ENCODE results near the gene PFN3.

The PFN3 gene

DNA sequence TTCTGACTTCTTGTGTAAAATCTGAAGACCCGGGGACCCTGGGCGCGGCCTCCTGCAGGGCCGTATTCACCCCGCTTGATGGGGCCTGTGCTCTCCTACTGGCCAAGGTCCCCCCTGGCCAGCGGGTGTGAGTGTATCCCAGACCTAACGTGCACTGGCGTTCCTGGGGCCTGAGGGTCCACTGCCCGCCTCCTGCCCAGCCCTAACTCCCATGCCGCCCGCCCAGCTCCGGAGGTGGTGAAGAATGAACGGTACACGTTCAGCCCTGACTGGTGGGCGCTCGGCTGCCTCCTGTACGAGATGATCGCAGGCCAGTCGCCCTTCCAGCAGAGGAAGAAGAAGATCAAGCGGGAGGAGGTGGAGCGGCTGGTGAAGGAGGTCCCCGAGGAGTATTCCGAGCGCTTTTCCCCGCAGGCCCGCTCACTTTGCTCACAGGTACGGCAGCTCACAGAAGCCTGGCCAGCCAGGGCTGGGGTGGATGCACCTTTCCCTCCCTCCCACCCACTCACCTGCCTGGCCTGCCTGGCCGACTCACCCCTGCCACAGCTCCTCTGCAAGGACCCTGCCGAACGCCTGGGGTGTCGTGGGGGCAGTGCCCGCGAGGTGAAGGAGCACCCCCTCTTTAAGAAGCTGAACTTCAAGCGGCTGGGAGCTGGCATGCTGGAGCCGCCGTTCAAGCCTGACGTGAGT, 35.5 kb upstream of the PFN3 start:
- DNase-seq (ENCODE audit: low read depth), result no peak
- H3K4me3 ChIP-seq (ENCODE audit: low read length), result no peak overlapping the region
- TF ChIP-seq, protein P1, sequence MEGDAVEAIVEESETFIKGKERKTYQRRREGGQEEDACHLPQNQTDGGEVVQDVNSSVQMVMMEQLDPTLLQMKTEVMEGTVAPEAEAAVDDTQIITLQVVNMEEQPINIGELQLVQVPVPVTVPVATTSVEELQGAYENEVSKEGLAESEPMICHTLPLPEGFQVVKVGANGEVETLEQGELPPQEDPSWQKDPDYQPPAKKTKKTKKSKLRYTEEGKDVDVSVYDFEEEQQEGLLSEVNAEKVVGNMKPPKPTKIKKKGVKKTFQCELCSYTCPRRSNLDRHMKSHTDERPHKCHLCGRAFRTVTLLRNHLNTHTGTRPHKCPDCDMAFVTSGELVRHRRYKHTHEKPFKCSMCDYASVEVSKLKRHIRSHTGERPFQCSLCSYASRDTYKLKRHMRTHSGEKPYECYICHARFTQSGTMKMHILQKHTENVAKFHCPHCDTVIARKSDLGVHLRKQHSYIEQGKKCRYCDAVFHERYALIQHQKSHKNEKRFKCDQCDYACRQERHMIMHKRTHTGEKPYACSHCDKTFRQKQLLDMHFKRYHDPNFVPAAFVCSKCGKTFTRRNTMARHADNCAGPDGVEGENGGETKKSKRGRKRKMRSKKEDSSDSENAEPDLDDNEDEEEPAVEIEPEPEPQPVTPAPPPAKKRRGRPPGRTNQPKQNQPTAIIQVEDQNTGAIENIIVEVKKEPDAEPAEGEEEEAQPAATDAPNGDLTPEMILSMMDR (conservative IDR thresholded peaks at IDR 0.05; ENCODE audit: low read length), result no peak

DNA sequence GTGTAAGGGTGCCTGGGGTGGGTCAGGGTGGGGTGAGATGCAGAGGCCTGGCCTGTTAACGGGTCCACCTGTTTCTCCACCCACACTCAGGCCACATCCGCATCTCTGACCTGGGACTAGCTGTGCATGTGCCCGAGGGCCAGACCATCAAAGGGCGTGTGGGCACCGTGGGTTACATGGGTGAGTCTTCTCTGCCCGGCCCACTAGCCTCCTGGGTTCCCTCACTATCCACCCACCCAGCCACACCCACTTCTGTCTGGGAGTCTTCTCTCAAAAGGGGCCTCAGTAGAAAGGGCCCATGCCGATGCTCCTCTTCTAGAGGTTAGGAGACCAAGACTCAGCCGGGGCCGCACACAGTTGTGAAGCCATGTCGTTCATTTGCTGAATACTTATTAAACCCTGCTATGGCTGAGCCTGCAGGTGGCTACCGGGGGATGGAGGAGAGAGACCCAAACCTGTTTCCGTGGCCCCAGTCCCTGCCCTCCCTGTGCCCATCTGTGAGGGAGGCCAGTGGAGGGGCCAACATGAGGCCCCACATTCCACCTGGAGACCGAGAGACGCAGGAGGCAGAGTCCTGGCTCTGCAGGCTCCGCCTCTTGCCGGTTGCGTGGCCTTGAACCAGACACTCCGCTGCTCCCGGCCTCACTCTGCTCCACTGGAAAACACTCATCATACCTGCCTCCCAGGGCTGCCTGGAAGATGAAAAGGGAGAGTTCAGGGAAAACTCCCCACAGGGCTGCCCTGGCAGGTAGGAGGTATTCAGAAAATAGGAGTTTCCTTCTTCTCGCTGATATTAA, 34.7 kb upstream of the PFN3 start:
- DNase-seq (ENCODE audit: low read depth), result no peak
- no peak overlapping the region for H3K4me3 ChIP-seq (ENCODE audit: low read length)
- TF ChIP-seq, protein P1 (conservative IDR thresholded peaks at IDR 0.05; ENCODE audit: low read length), result no peak

DNA sequence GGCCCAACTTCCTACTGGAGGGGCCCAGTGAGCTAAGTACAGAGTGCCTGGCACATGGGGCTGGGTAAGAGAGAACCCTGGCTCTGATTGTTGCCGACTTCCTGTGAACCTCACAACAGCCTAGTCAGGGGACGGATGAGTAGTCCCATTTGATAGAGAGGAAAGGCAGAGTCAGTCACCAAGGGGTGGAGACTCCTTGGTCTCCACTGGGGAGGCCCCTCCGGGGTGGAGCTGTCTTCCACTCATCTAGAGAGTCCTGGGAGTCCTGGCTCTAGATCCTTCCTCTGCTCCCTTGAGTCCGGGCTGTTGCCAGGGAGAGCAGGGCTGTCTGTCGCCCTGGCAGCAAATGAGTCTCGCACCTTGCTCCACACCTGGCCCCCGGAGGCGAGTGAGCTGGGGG, 34.0 kb upstream of the PFN3 start:
- TF ChIP-seq, protein P1 (conservative IDR thresholded peaks at IDR 0.05; ENCODE audit: low read length), result no peak
- DNase-seq (ENCODE audit: low read depth), result no peak

DNA sequence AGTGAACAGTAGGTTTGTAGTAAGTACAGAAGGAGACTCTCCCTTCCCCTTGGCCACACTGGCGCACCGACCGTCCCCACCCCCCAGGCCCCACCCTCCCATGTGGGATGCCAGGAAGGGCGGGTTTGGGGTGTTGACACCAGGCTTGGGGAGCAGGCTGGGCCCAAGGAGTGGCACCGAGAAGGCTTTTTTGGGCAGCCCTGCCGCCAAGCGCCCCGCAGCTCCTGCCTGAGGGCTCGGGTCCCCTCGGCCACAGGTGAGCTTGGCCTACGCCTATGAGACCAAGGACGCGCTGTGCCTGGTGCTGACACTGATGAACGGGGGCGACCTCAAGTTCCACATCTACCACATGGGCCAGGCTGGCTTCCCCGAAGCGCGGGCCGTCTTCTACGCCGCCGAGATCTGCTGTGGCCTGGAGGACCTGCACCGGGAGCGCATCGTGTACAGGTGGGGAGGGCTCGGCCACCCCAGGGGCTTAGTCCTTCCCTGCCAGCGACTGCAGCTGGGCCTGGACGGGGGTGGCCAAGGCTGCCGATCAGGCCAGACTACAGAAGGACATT, 33.3 kb upstream of the PFN3 start:
- no peak overlapping the region for H3K4me3 ChIP-seq (ENCODE audit: low read length)
- no peak for DNase-seq (ENCODE audit: low read depth)
- TF ChIP-seq, protein P1 (conservative IDR thresholded peaks at IDR 0.05; ENCODE audit: low read length), result no peak

More for the DNA sequence above, 34.0 kb upstream of the PFN3 start:
- H3K4me3 ChIP-seq (ENCODE audit: low read length), result no peak overlapping the region

DNA sequence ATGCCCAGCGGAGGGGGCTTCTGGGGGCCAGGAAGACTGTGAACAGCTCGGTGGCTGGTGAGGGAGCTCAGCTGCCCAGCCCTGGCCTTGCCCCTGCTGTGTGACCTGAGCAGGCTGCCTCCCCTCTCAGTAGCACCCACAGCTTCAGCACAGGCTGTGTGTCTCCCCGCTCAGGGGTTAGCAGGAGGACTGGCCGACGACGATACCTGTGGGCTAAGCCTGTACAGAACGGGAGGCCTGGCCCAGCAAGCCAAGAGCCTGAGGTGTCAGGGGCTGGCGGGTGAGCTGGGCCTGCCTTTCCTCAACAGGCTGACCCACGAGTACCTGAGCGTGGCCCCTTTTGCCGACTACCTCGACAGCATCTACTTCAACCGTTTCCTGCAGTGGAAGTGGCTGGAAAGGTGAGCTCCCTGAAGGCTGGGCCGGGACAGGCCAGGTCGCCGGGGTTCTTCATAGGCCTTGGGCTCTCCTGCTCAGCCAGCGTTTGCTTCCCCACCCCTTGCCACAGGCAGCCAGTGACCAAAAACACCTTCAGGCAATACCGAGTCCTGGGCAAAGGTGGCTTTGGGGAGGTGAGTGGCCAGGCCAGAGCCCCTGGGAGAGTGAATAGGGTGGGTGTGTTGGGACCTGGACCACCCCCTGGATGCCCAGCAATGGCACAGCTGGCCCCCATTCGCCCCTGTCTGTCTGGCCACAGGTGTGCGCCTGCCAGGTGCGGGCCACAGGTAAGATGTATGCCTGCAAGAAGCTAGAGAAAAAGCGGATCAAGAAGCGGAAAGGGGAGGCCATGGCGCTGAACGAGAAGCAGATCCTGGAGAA, 32.6 kb upstream of the PFN3 start:
- no peak for DNase-seq (ENCODE audit: low read depth)
- H3K4me3 ChIP-seq (ENCODE audit: low read length), result no peak overlapping the region
- TF ChIP-seq, protein P1 (conservative IDR thresholded peaks at IDR 0.05; ENCODE audit: low read length), result no peak

DNA sequence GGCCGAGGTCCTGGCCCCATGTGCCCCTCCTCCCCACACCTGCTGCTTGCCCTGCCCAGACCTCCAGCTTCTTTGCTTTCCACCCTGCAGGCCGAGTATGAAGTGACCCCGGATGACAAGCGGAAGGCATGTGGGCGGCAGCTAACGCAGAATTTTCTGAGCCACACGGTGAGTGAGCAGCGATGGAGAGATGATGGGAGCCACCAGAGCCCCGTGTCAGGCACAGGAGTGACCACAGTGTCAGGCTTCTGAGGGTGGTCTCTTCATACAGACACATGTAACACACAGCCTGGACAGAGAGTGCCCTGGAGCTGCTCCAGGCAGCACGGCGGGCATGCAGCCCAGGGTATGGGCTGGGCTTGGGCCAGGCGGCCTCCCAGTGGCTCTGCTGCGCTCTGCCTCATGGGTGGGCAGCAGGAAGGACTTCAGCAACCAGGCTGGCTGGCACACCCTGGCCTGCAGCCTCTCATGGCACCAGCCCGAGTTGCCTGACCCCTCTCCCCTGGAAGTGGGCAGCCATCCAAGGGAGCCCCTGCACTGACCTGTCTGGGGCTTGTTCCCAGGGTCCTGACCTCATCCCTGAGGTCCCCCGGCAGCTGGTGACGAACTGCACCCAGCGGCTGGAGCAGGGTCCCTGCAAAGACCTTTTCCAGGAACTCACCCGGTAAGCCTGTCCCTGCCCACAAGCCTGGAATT, 31.8 kb upstream of the PFN3 start:
- TF ChIP-seq, protein P1 (conservative IDR thresholded peaks at IDR 0.05; ENCODE audit: low read length), result no peak
- no peak for DNase-seq (ENCODE audit: low read depth)
- no peak overlapping the region for H3K4me3 ChIP-seq (ENCODE audit: low read length)
